Activated naive CD8-positive, alpha-beta T cell treated with anti-CD3 and anti-CD28 coated beads, Interleukin-2, amount 50 U/mL, for 24 hours (primary cell): Measurements from ENCODE around the gene MYOZ1.
A peak's percentile ranks its signal among the peaks of the same experiment; 100 is the strongest.

Source experiments
- ATAC-seq: fragments of 150-1000 bp; cut with Tn5 transposase; one replicate; pipeline ENCODE4 v1.10.0; 2021
- DNase-seq: peaks from one replicate; pipeline ENCODE4 v3.0.0; 2021
- H3K27ac Mint-ChIP-seq: one replicate; pipeline ENCODE4 v1.8.0; 2021; ENCODE audit warnings: mild to moderate bottlenecking, mixed read lengths
- H3K27me3 Mint-ChIP-seq: one replicate; pipeline ENCODE4 v1.8.0; 2021; ENCODE audit warnings: mixed read lengths
- H3K36me3 Mint-ChIP-seq: one replicate; pipeline ENCODE4 v1.8.0; 2021; ENCODE audit warnings: low read depth, mixed read lengths
- H3K4me1 Mint-ChIP-seq: one replicate; pipeline ENCODE4 v1.8.0; 2021; ENCODE audit warnings: mixed read lengths
- H3K4me3 Mint-ChIP-seq: one replicate; pipeline ENCODE4 v1.8.0; 2021; ENCODE audit warnings: mild to moderate bottlenecking, moderate library complexity, mixed read lengths
- H3K9me3 Mint-ChIP-seq: one replicate; pipeline ENCODE4 v1.8.0; 2021; ENCODE audit warnings: mixed read lengths

Gene MYOZ1

GRCh38 chr10:73653195-73653594, 11.9 kb upstream of the MYOZ1 start:
- Mint-ChIP-seq H3K27me3 (no peaks in the 10 kb centered on the region), H3K27ac (no peak overlapping the region), H3K4me3 (no peak overlapping the region), H3K4me1 (peaks cover 16% of the 10 kb centered on the region), H3K36me3 (no peaks in the 10 kb centered on the region), H3K9me3 (no peaks in the 10 kb centered on the region)
- DNase-seq = no peak
- ATAC-seq = no peak

- no peaks in the 10 kb centered on the region for H3K36me3 Mint-ChIP-seq
- peaks cover 13% of the 10 kb centered on the region for H3K4me1 Mint-ChIP-seq
- peaks cover 3% of the 10 kb centered on the region for H3K27me3 Mint-ChIP-seq
- ATAC-seq (peak; percentile 54), DNase-seq (no peak)
- H3K27ac Mint-ChIP-seq = no peak overlapping the region
- H3K9me3 Mint-ChIP-seq = no peaks in the 10 kb centered on the region
- H3K4me3 Mint-ChIP-seq = no peak overlapping the region
Observed at GRCh38 chr10:73650537-73651331, 9.5 kb upstream of the MYOZ1 start.

GRCh38 chr10:73649876-73650536, 8.7 kb upstream of the MYOZ1 start:
- H3K4me1 Mint-ChIP-seq = peaks cover 10% of the 10 kb centered on the region
- no peaks in the 10 kb centered on the region for H3K36me3 Mint-ChIP-seq
- no peak overlapping the region for H3K27ac Mint-ChIP-seq
- H3K9me3 Mint-ChIP-seq = no peaks in the 10 kb centered on the region
- ATAC-seq = no peak
- no peak overlapping the region for H3K4me3 Mint-ChIP-seq
- peaks cover 3% of the 10 kb centered on the region for H3K27me3 Mint-ChIP-seq
- no peak for DNase-seq

- no peak overlapping the region for H3K4me3 Mint-ChIP-seq
- DNase-seq (no peak), ATAC-seq (no peak)
- peaks cover 17% of the 10 kb centered on the region for H3K4me1 Mint-ChIP-seq
- peaks cover 3% of the 10 kb centered on the region for H3K27me3 Mint-ChIP-seq
- no peaks in the 10 kb centered on the region for H3K36me3 Mint-ChIP-seq
- no peak overlapping the region for H3K27ac Mint-ChIP-seq
- no peaks in the 10 kb centered on the region for H3K9me3 Mint-ChIP-seq
Observed at GRCh38 chr10:73648975-73649829, 7.9 kb upstream of the MYOZ1 start.

DNA sequence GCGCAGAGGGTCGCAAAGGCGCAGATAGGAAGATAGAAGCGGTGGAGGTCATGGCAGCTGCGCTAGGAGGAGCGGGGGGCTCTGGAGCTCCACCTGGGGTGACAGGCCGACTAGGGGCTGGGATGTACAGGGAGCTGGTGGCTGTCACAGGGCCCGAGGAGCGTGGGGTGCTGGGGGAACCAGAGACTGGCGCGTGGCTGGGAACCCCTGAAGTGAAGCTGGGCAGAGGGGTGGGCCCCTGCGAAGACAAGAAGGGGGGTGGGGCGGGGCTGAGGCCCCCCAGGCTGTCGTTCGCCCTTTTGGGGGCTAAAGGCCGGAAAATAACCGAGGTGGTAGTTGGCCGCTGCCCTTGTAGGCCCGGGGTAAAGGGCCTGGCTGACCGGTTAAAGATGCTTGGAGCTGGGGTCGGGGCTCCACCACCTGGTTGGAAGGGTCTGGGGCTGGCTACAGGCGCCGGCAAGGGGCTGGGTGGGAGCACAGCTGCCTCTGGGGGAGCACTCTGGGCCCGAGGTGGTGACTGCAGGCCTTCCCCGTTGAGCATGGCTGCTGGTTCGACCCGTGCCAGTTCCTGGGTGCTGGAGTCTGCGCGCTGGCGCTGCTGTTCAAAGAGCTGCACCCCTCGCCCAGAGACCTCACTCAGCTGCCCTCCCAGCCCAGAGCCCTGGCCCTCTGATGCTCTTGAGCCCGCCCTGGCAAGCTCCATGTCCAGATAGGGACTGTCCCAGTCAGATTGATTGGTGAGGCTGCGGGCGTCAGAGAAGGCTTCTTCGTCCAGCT, 6.8 kb upstream of the MYOZ1 start:
- H3K9me3 Mint-ChIP-seq = no peaks in the 10 kb centered on the region
- no peaks in the 10 kb centered on the region for H3K36me3 Mint-ChIP-seq
- peaks cover 19% of the 10 kb centered on the region for H3K4me1 Mint-ChIP-seq
- H3K4me3 Mint-ChIP-seq = peak overlapping the region; percentile 59
- DNase-seq (no peak), ATAC-seq (no peak)
- peaks cover 3% of the 10 kb centered on the region for H3K27me3 Mint-ChIP-seq
- no peak overlapping the region for H3K27ac Mint-ChIP-seq

DNA sequence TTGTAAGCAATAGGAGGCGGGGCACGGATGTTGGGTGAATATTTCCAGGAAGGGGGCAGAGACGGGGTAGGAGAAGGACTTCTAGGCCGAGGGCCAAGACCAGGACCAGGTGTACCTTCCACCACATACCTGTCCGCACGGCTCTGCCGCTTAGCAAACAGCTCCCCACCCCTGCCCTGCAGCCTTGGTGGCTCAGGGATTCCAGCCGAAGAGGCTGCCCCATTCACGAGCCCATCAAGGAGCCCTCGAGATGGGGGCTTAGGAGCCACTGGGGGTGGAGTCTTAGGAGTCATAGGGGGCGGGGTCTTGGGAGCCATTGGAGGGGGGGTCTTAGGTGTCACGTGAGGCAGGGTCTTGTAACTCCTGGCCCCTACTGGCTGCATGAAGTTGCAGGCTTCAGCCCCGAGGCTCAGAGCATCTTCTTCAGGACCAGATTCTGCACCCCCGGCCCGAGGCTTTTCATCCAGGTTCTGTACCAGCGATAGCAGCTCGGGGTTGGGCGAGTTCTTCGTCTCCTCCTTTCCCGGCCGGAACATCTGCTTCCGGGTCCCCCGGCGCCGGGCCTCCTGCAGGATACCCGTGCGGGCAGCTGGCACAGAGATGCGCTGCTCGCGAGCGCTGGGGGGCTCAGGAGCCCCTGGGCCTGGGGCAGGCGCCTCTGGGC, 6.1 kb upstream of the MYOZ1 start:
- Mint-ChIP-seq H3K27ac (no peak overlapping the region), H3K4me1 (peaks cover 19% of the 10 kb centered on the region), H3K27me3 (peaks cover 3% of the 10 kb centered on the region), H3K36me3 (no peaks in the 10 kb centered on the region), H3K4me3 (peak overlapping the region; percentile 59), H3K9me3 (no peaks in the 10 kb centered on the region)
- no peak for ATAC-seq
- peak; percentile 36 for DNase-seq

- Mint-ChIP-seq H3K4me1 (peaks cover 19% of the 10 kb centered on the region), H3K36me3 (no peaks in the 10 kb centered on the region), H3K27me3 (peaks cover 3% of the 10 kb centered on the region), H3K27ac (no peak overlapping the region), H3K9me3 (no peaks in the 10 kb centered on the region), H3K4me3 (no peak overlapping the region)
- DNase-seq = no peak
- ATAC-seq = no peak
Observed at GRCh38 chr10:73646598-73647041, 5.3 kb upstream of the MYOZ1 start.

- Mint-ChIP-seq H3K4me1 (peaks cover 15% of the 10 kb centered on the region), H3K36me3 (no peaks in the 10 kb centered on the region), H3K9me3 (no peaks in the 10 kb centered on the region), H3K27ac (no peak overlapping the region), H3K27me3 (peaks cover 3% of the 10 kb centered on the region), H3K4me3 (no peak overlapping the region)
- no peak for ATAC-seq
- DNase-seq = no peak
Observed at GRCh38 chr10:73645251-73645650, 4.0 kb upstream of the MYOZ1 start.

GRCh38 chr10:73644767-73645166, 3.5 kb upstream of the MYOZ1 start:
- H3K36me3 Mint-ChIP-seq = no peaks in the 10 kb centered on the region
- H3K27me3 Mint-ChIP-seq = peaks cover 3% of the 10 kb centered on the region
- H3K4me3 Mint-ChIP-seq = no peak overlapping the region
- no peak for DNase-seq
- peak; percentile 42 for ATAC-seq
- H3K9me3 Mint-ChIP-seq = no peaks in the 10 kb centered on the region
- H3K4me1 Mint-ChIP-seq = peaks cover 13% of the 10 kb centered on the region
- no peak overlapping the region for H3K27ac Mint-ChIP-seq

- DNase-seq (peak; percentile 37), ATAC-seq (peak; percentile 42)
- Mint-ChIP-seq H3K4me3 (no peak overlapping the region), H3K36me3 (no peaks in the 10 kb centered on the region), H3K4me1 (peaks cover 13% of the 10 kb centered on the region), H3K27ac (no peak overlapping the region), H3K9me3 (no peaks in the 10 kb centered on the region), H3K27me3 (peaks cover 3% of the 10 kb centered on the region)
Observed at GRCh38 chr10:73644015-73644743, 2.9 kb upstream of the MYOZ1 start.

- no peak for ATAC-seq
- H3K4me3 Mint-ChIP-seq = no peak overlapping the region
- H3K36me3 Mint-ChIP-seq = no peaks in the 10 kb centered on the region
- H3K27me3 Mint-ChIP-seq = peaks cover 3% of the 10 kb centered on the region
- no peak overlapping the region for H3K27ac Mint-ChIP-seq
- H3K4me1 Mint-ChIP-seq = peaks cover 13% of the 10 kb centered on the region
- no peak for DNase-seq
- no peaks in the 10 kb centered on the region for H3K9me3 Mint-ChIP-seq
Observed at GRCh38 chr10:73643362-73643761, 2.1 kb upstream of the MYOZ1 start.

DNA sequence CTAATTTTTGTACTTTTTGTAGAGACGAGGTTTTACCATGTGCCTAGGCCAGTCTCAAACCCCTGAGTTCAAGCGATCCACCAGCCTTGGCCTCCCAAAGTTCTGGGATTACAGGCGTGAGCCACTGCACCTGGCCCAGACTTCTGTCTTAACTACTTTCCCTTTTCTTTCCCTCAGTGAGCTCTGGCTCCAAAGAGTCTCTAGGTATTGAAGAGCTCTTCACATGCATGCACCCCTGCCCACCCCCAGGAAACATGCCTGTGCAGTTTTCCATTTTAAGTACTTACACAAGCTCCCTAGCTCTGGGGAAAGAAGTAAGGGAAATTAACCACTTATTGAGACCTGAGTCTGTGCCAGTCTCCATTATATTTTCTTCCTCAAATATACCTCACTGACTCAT, 2.0 kb downstream of the MYOZ1 start:
- Mint-ChIP-seq H3K4me1 (peaks cover 3% of the 10 kb centered on the region), H3K9me3 (no peaks in the 10 kb centered on the region), H3K27me3 (no peaks in the 10 kb centered on the region), H3K27ac (no peak overlapping the region), H3K4me3 (no peak overlapping the region), H3K36me3 (no peaks in the 10 kb centered on the region)
- ATAC-seq (no peak), DNase-seq (no peak)

DNA sequence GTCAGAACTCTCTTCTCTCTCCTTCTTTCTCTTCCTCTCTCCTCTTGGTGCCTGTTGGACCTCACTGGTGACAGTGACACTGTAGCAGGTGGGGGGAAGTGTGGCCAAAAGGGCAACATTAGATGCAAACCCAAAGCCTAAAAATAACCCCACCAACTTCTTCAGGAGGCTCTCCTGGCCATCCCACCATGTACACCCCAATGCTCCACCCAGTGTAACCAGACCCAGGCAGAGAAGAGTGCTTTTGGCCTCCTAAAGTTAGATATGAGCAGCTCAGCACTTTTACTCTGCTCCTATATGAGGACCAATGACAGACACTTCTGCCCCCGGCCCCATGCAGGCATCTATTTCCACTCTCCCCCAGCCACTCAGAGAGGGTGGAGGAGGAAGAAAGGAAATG, 5.5 kb downstream of the MYOZ1 start:
- Mint-ChIP-seq H3K9me3 (no peaks in the 10 kb centered on the region), H3K4me1 (no peaks in the 10 kb centered on the region), H3K36me3 (no peaks in the 10 kb centered on the region), H3K4me3 (no peak overlapping the region), H3K27ac (no peak overlapping the region), H3K27me3 (no peaks in the 10 kb centered on the region)
- ATAC-seq = no peak
- DNase-seq = no peak
